ENCODE data around the gene KRCC1.

DNA sequence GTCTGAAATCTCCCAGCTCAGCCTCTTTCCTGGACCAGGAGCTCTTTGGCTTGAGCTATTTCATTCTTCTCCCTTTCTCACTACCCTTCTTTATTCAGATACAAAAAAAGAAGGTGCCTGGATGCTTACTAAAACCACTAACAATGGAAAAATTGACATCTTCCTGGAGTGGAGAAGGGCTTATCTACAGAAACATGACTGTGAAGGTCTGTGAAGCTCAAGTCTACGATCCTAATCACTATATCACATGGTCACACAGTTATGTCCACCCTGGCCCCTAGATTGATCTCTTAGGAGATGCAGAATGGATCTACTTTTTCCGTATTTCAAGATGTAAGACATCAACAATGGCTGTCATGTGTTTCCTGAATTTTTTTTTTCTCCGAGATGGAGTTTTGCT lies 5.7 kb upstream of the KRCC1 start:
- TF ChIP-seq, protein P1, sequence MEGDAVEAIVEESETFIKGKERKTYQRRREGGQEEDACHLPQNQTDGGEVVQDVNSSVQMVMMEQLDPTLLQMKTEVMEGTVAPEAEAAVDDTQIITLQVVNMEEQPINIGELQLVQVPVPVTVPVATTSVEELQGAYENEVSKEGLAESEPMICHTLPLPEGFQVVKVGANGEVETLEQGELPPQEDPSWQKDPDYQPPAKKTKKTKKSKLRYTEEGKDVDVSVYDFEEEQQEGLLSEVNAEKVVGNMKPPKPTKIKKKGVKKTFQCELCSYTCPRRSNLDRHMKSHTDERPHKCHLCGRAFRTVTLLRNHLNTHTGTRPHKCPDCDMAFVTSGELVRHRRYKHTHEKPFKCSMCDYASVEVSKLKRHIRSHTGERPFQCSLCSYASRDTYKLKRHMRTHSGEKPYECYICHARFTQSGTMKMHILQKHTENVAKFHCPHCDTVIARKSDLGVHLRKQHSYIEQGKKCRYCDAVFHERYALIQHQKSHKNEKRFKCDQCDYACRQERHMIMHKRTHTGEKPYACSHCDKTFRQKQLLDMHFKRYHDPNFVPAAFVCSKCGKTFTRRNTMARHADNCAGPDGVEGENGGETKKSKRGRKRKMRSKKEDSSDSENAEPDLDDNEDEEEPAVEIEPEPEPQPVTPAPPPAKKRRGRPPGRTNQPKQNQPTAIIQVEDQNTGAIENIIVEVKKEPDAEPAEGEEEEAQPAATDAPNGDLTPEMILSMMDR (IDR thresholded peaks at IDR 0.05): no peak
- no peak for TF ChIP-seq POLR2A (IDR thresholded peaks at IDR 0.05)
- TF ChIP-seq POLR2AphosphoS5 (IDR thresholded peaks at IDR 0.05; ENCODE audit: insufficient read depth in 1 of 2, low read depth in 1 of 2): no peak
